H1 (cell line): Measurements from ENCODE around the gene CCSER2. TPM values are rescaled to one million over a fixed set of nuclear protein-coding genes. Genes with fewer than 3 reads are reported as not detected.

Source experiments
- CTCF ChIA-PET: fragments of 300-600 bp; sonication (Branson Sonifier 250); formaldehyde crosslinking; loops from one replicate; lab custom pipeline; 2021; ENCODE audit not compliant: partially characterized antibody; lab: Charles Lee
- POLR2A ChIA-PET: fragments of 300-600 bp; sonication (Branson Sonifier 250); formaldehyde crosslinking; loops from one replicate; lab custom pipeline; 2021; ENCODE audit warnings: inconsistent platforms; ENCODE audit not compliant: partially characterized antibody; lab: Charles Lee
- DNase-seq, 2 experiments: peaks; one replicate each; pipeline versions ENCODE4 v3.0.0 to v3.0.0-alpha.2; 2010 to 2022; ENCODE audit warnings: low spot score in 2 of 2, low read depth in 1 of 2, mixed read lengths in 1 of 2
- FAIRE-seq: peaks from 2 replicates; lab custom pipeline; 2011; peaks lifted over from hg19 to GRCh38; lab: Jason Lieb, UNC
- H2AFZ ChIP-seq: 2 replicates; pipeline ENCODE4 v1.8.1; 2012; ENCODE audit warnings: low read length, inconsistent platforms
- H2AK5ac ChIP-seq: 2 replicates; pipeline ENCODE4 v1.6.1; 2013; ENCODE audit warnings: low read depth, low read length
- H2BK120ac ChIP-seq: replicated peaks from 2 replicates; pipeline ENCODE3; 2013; ENCODE audit warnings: low read depth, low read length, inconsistent platforms
- H2BK12ac ChIP-seq: 2 replicates; pipeline ENCODE4 v1.6.1; 2013; ENCODE audit warnings: low read depth, low read length
- H2BK15ac ChIP-seq: 2 replicates; pipeline ENCODE4 v1.6.1; 2013; ENCODE audit warnings: low read length
- H2BK20ac ChIP-seq: 2 replicates; pipeline ENCODE4 v1.6.1; 2013; ENCODE audit warnings: low read length
- H2BK5ac ChIP-seq: 2 replicates; pipeline ENCODE4 v1.6.1; 2013; ENCODE audit warnings: low read depth, low read length
- H3K14ac ChIP-seq: 2 replicates; pipeline ENCODE4 v1.6.1; 2013; ENCODE audit warnings: inconsistent platforms; ENCODE audit not compliant: insufficient read length
- H3K18ac ChIP-seq: 2 replicates; pipeline ENCODE4 v1.6.1; 2013; ENCODE audit warnings: low read length; ENCODE audit errors: extremely low read depth
- H3K23ac ChIP-seq: 2 replicates; pipeline ENCODE4 v1.6.1; 2013; ENCODE audit warnings: inconsistent platforms; ENCODE audit not compliant: insufficient read length
- H3K23me2 ChIP-seq: 2 replicates; pipeline ENCODE4 v1.6.1; 2013; ENCODE audit warnings: low read depth, low read length
- H3K27ac ChIP-seq: 2 replicates; pipeline ENCODE4 v1.6.1; 2011; ENCODE audit warnings: low read depth, low read length, inconsistent platforms
- H3K27me3 ChIP-seq, 4 experiments: replicated peaks in 1 of 4; 1 replicate in 1 of 4; 2 replicates in 3 of 4; pipeline versions ENCODE4 v1.6.1 to v1.8.1; 2011 to 2013; ENCODE audit warnings: low read length in 3 of 4, mild to moderate bottlenecking in 3 of 4, inconsistent platforms in 2 of 4, mixed read lengths in 2 of 4, moderate library complexity in 1 of 4; ENCODE audit not compliant: control insufficient read depth in 3 of 4, insufficient read depth in 3 of 4; ENCODE audit errors: extremely low read depth in 1 of 4
- H3K36me3 ChIP-seq, 4 experiments: 2 replicates each; pipeline versions ENCODE4 v1.6.1 to v1.8.1; 2011 to 2013; ENCODE audit warnings: mild to moderate bottlenecking in 4 of 4, low read length in 3 of 4, moderate library complexity in 2 of 4, control low read depth in 1 of 4, inconsistent platforms in 1 of 4; ENCODE audit not compliant: insufficient read depth in 4 of 4, control insufficient read depth in 2 of 4
- H3K4ac ChIP-seq: replicated peaks from 2 replicates; pipeline ENCODE3; 2013; ENCODE audit warnings: low read length, low read depth, mixed read lengths, inconsistent platforms; ENCODE audit not compliant: insufficient read length
- H3K4me1 ChIP-seq, 4 experiments: replicated peaks in 1 of 4; 1 replicate in 1 of 4; 2 replicates in 3 of 4; pipeline versions ENCODE4 v1.6.1 to v1.8.1; 2011 to 2013; ENCODE audit warnings: low read length in 3 of 4, inconsistent platforms in 2 of 4, mixed read lengths in 1 of 4; ENCODE audit not compliant: insufficient read depth in 4 of 4, control insufficient read depth in 3 of 4
- H3K4me2 ChIP-seq, 2 experiments: 2 replicates each; pipeline versions ENCODE4 v1.6.1 to v1.8.1; 2011 to 2013; ENCODE audit warnings: low read depth in 2 of 2, low read length in 2 of 2, control low read depth in 1 of 2, inconsistent platforms in 1 of 2, mild to moderate bottlenecking in 1 of 2; ENCODE audit not compliant: insufficient read depth in 1 of 2
- H3K4me3 ChIP-seq, 4 experiments: fragments of 200-600, 300-600 bp in 1 of 4; sonication (generic), shearing (Covaris generic), sonication (Bioruptor Twin) in 1 of 4; 2 replicates each; pipeline versions ENCODE4 v1.5.1 to v1.8.1; 2011 to 2016; ENCODE audit warnings: low read length in 4 of 4, low read depth in 3 of 4, control low read depth in 2 of 4, inconsistent platforms in 2 of 4, mild to moderate bottlenecking in 2 of 4, mixed read lengths in 1 of 4, moderate library complexity in 1 of 4; ENCODE audit not compliant: insufficient read depth in 2 of 4; ENCODE audit errors: extremely low read depth in 1 of 4
- H3K56ac ChIP-seq: replicated peaks from 2 replicates; pipeline ENCODE3; 2013; ENCODE audit warnings: low read depth, mild to moderate bottlenecking, mixed read lengths, low read length, inconsistent platforms; ENCODE audit not compliant: insufficient read length
- H3K79me1 ChIP-seq: 2 replicates; pipeline ENCODE4 v1.6.1; 2013; ENCODE audit warnings: low read depth, low read length, control low read depth
- H3K79me2 ChIP-seq, 2 experiments: 2 replicates each; pipeline versions ENCODE4 v1.6.1 to v1.8.1; 2012 to 2013; ENCODE audit warnings: low read length in 2 of 2, mild to moderate bottlenecking in 2 of 2, inconsistent platforms in 1 of 2; ENCODE audit not compliant: insufficient read depth in 2 of 2, control insufficient read depth in 1 of 2
- H3K9ac ChIP-seq, 4 experiments: replicated peaks in 1 of 4; 1 replicate in 1 of 4; 2 replicates in 3 of 4; pipeline versions ENCODE4 v1.6.1 to v1.8.1; 2011 to 2013; ENCODE audit warnings: low read depth in 3 of 4, low read length in 3 of 4, control low read depth in 2 of 4, mild to moderate bottlenecking in 2 of 4, moderate library complexity in 2 of 4, inconsistent platforms in 1 of 4; ENCODE audit errors: extremely low read depth in 1 of 4
- H3K9me3 ChIP-seq, 2 experiments: 2 replicates each; pipeline versions ENCODE4 v1.6.1 to v1.8.1; 2012 to 2013; ENCODE audit warnings: mild to moderate bottlenecking in 2 of 2, moderate library complexity in 2 of 2, control low read depth in 1 of 2, inconsistent platforms in 1 of 2, low read depth in 1 of 2, low read length in 1 of 2, mixed read lengths in 1 of 2; ENCODE audit not compliant: insufficient read depth in 2 of 2
- H4K20me1 ChIP-seq, 2 experiments: replicated peaks in 1 of 2; 2 replicates each; pipeline versions ENCODE3 to v1.8.1; 2011 to 2013; ENCODE audit warnings: inconsistent platforms in 2 of 2, low read length in 2 of 2, mild to moderate bottlenecking in 1 of 2; ENCODE audit not compliant: insufficient read depth in 2 of 2, control insufficient read depth in 1 of 2
- H4K5ac ChIP-seq: 2 replicates; pipeline ENCODE4 v1.6.1; 2013; ENCODE audit warnings: low read length, low read depth, mixed read lengths, inconsistent platforms; ENCODE audit not compliant: insufficient read length
- H4K8ac ChIP-seq: 2 replicates; pipeline ENCODE4 v1.8.0; 2013; ENCODE audit warnings: mild to moderate bottlenecking, moderate library complexity, low read length, inconsistent platforms; ENCODE audit not compliant: insufficient read depth; ENCODE audit errors: extremely low read depth
- H4K91ac ChIP-seq: replicated peaks from 2 replicates; pipeline ENCODE3; 2013; ENCODE audit warnings: low read length, mixed read lengths, inconsistent platforms; ENCODE audit not compliant: insufficient read length
- WGBS, 2 experiments: shearing (Covaris generic) in 1 of 2; methylation state at CpG; one replicate each; pipeline versions ENCODE4 v1.1.6 to v1.1.7; 2013 to 2015; ENCODE audit warnings: low lambda C conversion rate in 2 of 2, mixed read lengths in 2 of 2, inconsistent platforms in 1 of 2, low coverage in 1 of 2, missing lambda C conversion rate in 1 of 2; ENCODE audit not compliant: insufficient replicate concordance in 2 of 2, insufficient coverage in 1 of 2, insufficient read length in 1 of 2; ENCODE audit errors: extremely low coverage in 1 of 2, missing lambda C conversion rate in 1 of 2; 5-methylcytosine and 5-hydroxymethylcytosine counted together
- polyA plus RNA-seq, 7 experiments: library from polyadenylated mRNA; depleted of rRNA in 3 of 7; stranded (reverse) in 5 of 7; unstranded in 2 of 7; fragments of >200 nt in 5 of 7; fragments of 200-250 nt in 2 of 7; gene quantifications; 1 replicate in 5 of 7; 2 replicates in 1 of 7; 4 replicates in 1 of 7; pipeline versions ENCODE4 v1.2.1 to v1.2.3, GENCODE V29; 2011 to 2013; ENCODE audit warnings: missing spikeins in 2 of 7, mixed read lengths in 2 of 7
- total RNA-seq: library from RNA; stranded (reverse); fragmentation: NEBNext Ultra II Directional; extraction: Animal tissue kit (Norgen Biotek cat#: 25700); gene quantifications from 2 replicates; pipeline ENCODE4 v1.2.1, GENCODE V29; 2021
- TF ChIP-seq, protein P1 (sequence below), 3 experiments: IDR thresholded peaks; 1 replicate in 2 of 3; 2 replicates in 1 of 3; pipeline versions ENCODE4 v1.5.1 to v1.6.1; 2011; ENCODE audit warnings: low read length in 3 of 3, mild to moderate bottlenecking in 3 of 3, inconsistent platforms in 2 of 3, low read depth in 1 of 3, moderate library complexity in 1 of 3; ENCODE audit not compliant: insufficient read depth in 1 of 3; ENCODE audit errors: control extremely low read depth in 1 of 3
- TF ChIP-seq, protein P2 (sequence below): IDR thresholded peaks from 2 replicates; pipeline ENCODE4 v1.6.1; 2012; ENCODE audit warnings: inconsistent platforms

Gene CCSER2
- total and polyA plus RNA-seq, 2 of the 8 experiments (the other 6 are each of a cell fraction or from before 2014, with no cell fraction given): 6.9 to 30.5 TPM

DNA sequence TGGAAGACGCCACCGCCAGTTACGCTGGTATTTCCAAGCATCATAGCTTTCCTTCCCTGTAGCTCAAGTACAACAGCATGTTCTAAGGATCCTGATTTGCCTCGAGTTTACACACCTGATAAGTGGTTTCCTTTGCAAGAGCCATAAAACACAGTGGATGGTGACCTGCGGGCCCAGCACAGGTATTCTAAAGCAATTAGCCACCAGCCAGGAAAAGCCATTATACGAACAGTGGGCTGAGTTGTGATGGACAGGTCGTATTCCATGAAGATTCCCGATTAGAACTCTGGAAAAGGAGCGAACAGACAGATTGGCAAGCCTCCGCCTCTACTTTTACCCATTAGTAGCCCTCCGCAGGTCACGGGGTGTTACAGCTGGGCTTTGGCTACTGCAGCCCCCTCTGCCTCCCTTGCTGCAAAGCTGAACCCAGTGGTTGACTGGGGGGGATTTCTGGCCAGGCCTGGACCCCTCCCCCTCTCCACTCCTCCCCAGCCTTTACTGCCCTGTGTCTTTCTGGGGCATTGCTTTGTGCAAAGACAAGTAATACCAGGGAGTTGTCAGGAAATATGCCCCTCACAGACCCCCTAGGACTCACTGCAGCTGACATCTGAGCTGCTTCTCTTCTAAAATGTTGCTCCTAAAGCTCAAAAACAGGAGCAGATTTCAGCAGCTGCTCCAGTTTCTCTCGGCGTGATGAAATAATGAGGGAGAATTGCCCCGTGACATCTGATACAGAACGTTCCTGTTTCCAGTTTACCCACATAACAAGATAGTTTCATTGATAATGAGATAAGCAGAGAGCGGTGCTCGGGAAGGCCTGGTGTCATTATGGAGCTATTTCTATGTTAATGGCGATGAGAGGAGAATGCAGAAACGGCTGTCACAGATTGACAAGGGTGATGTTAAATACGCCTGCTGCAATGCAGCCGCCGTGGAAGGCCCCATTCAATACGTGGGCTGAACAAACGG lies 214.4 kb downstream of the CCSER2 start:
- Histone ChIP-seq H4K5ac (no peak overlapping the region), H2AFZ (peak overlapping the region; percentile 13; the same call in 1 of the 2 replicates), H3K14ac (no peak overlapping the region), H2BK12ac (no peak overlapping the region), H4K20me1 (no peaks in the 10 kb centered on the region), H3K27me3 (peaks cover 0 to 4% (median 0%) of the 10 kb centered on the region in 4 experiments; a peak in 3 of 7 replicates), H3K36me3 (no peaks in the 10 kb centered on the region), H4K8ac (no peak overlapping the region), H2BK120ac (no peak overlapping the region), H2BK15ac (no peak overlapping the region), H2BK20ac (no peak overlapping the region), H3K56ac (no peak overlapping the region), H3K79me1 (no peaks in the 10 kb centered on the region), H3K18ac (no peak overlapping the region; the same call in 1 of the 2 replicates), H3K4ac (no peak overlapping the region), H3K27ac (no peak overlapping the region), H3K4me3 (no peak overlapping the region), H3K79me2 (no peaks in the 10 kb centered on the region), H3K23ac (no peak overlapping the region), H2AK5ac (no peak overlapping the region), H3K4me2 (no peak overlapping the region), H3K23me2 (no peaks in the 10 kb centered on the region; the same call in 1 of the 2 replicates), H3K9ac (no peak overlapping the region; a peak in 1 of 7 replicates), H2BK5ac (peak overlapping the region; percentile 19), H4K91ac (no peak overlapping the region), H3K9me3 (no peaks in the 10 kb centered on the region), H3K4me1 (peaks cover 0 to 8% (median 4%) of the 10 kb centered on the region in 4 experiments; a peak in 5 of 7 replicates)
- DNase-seq (peak in 1 of 2 experiments; percentile 42), FAIRE-seq (no peak)
- POLR2A ChIA-PET: no interaction called here
- CTCF ChIA-PET: interaction anchor here (0.6 to 26.4 kb wide), 43 partner anchors 9 to 305 kb away, joined by 3 to 558 read pairs (median 4); no protein-coding TSS in a partner anchor
- 77% methylated on average over 25 of the region's 25 CpGs; no CpG with 5 or more reads in 1 of the 2 experiments for WGBS, 2 experiments
- TF ChIP-seq, protein P1, sequence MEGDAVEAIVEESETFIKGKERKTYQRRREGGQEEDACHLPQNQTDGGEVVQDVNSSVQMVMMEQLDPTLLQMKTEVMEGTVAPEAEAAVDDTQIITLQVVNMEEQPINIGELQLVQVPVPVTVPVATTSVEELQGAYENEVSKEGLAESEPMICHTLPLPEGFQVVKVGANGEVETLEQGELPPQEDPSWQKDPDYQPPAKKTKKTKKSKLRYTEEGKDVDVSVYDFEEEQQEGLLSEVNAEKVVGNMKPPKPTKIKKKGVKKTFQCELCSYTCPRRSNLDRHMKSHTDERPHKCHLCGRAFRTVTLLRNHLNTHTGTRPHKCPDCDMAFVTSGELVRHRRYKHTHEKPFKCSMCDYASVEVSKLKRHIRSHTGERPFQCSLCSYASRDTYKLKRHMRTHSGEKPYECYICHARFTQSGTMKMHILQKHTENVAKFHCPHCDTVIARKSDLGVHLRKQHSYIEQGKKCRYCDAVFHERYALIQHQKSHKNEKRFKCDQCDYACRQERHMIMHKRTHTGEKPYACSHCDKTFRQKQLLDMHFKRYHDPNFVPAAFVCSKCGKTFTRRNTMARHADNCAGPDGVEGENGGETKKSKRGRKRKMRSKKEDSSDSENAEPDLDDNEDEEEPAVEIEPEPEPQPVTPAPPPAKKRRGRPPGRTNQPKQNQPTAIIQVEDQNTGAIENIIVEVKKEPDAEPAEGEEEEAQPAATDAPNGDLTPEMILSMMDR (IDR thresholded peaks at IDR 0.05; ENCODE audit: control extremely low read depth in 1 of 3, insufficient read depth in 1 of 3, low read depth in 1 of 3, low read length in 3 of 3): peak in 2 of 3 experiments; percentile 3 to 15; a peak in 1 of 4 replicates
- TF ChIP-seq, protein P2, sequence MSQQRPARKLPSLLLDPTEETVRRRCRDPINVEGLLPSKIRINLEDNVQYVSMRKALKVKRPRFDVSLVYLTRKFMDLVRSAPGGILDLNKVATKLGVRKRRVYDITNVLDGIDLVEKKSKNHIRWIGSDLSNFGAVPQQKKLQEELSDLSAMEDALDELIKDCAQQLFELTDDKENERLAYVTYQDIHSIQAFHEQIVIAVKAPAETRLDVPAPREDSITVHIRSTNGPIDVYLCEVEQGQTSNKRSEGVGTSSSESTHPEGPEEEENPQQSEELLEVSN: no peak
